Middle frontal gyrus (tissue), 1 donor: Measurements from ENCODE around the gene NUFIP1.
A peak's percentile ranks its signal among the peaks of the same experiment; 100 is the strongest.
"Not testable (repeated sequence)": the region's sequence is repeated elsewhere in the genome, so short reads cannot be mapped to it uniquely, and the experiment has no call there.

Experiments
- DNase-seq: peaks from one replicate; pipeline ENCODE4 v3.0.0-alpha.2; 2015; ENCODE audit warnings: low spot score; ENCODE audit errors: extremely low spot score

The NUFIP1 gene

GRCh38 chr13:44969551-44970484, 19.5 kb downstream of the NUFIP1 start:
- peak; percentile 22 for DNase-seq

GRCh38 chr13:44968434-44968815, 20.8 kb downstream of the NUFIP1 start:
- DNase-seq = no peak

DNA sequence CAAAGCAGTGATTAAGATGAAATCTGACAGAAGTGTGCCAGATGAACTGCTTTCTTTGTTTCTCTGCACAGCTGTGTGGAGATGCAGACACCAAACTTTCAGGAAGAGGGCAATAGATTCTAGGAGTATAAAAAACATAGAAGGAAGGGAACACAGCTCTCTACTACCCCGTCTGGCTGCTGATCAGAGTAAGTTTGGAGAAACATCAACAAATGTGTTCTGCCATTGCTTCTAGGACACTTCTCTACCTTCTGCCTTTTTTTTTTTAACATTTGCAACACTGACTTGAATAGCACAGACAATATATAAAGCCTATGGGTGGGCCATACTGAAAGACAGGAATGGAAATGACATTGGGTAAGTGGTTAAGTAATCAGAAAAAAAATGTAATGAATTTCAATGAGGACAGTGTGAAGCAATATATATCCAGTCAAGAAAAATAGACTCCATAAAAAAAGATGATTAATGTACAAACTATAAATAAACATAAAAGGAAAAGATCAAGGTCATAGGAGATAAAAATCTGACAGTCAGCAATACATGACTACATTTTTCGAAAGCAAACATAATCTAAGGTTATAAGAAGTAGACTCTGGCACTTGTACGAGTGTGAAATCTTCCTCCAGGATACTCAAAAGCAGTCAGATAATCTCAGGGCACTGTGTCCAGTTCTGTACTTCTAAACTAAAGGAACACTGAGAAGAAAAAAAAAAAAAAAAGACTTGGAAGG, 21.4 kb downstream of the NUFIP1 start:
- DNase-seq = no peak

DNA sequence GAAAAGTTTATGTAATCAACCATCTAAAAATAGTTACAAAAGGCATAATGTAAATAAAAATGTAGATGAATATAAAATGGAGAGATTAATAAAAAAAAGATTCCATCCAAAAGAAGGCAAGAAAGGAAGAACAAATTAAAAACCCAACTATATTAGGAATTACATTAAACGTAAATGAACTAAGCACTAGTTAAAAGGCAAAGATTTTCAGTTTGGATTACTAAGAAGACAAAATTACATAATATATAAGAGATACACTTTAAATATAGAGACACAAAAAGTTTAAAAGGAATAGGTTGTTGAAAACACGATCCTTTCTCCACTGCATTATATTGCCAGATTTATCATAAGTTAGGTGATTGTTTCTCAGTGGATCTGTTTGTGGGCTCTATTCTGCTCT, 27.3 kb downstream of the NUFIP1 start:
- no peak for DNase-seq

- no peak for DNase-seq
Observed at GRCh38 chr13:44955406-44955805, 33.9 kb downstream of the NUFIP1 start.

- DNase-seq = no peak
Observed at GRCh38 chr13:44954224-44954623, 35.0 kb downstream of the NUFIP1 start.

GRCh38 chr13:44952671-44953070, 36.6 kb downstream of the NUFIP1 start:
- no peak for DNase-seq

GRCh38 chr13:44951184-44951583, 38.1 kb downstream of the NUFIP1 start:
- no peak for DNase-seq

DNA sequence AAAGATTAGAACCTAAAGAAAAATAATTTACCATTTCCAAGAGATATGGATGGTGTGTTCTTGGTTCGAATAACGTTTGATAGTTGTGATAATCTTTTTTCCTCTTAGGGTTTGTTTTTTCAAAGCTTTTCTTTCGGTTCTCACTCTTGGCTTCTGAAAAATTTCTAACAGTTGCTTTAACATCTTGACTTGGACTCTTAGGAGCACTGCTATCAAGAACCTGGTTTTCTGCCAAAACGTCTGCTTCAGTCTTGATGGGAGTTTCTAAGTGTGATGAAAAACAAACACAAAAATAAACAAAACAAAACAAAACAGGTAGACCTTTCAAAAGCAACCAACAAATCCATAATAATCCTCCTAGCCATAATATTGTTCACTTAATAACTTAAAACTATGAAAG, 45.9 kb downstream of the NUFIP1 start:
- not testable (repeated sequence) for DNase-seq

DNA sequence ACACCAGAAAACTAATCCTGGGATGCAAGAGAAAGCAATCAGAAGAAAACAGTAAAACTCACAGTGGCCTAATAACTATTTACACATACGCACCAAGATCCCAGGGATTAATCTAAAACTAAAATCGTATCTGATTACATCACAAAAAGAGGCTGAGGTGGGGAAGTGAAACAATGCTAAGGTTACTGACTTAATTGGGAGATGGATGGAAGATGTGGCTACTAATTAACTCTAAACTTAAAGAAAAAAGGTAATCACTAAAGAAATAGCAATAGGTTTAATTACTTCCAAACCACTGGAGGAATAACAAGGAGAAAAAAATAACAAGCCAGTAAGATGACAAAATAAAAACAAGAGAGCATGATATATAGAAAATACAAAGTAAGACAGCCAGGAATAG, 50.4 kb downstream of the NUFIP1 start:
- DNase-seq = no peak

DNA sequence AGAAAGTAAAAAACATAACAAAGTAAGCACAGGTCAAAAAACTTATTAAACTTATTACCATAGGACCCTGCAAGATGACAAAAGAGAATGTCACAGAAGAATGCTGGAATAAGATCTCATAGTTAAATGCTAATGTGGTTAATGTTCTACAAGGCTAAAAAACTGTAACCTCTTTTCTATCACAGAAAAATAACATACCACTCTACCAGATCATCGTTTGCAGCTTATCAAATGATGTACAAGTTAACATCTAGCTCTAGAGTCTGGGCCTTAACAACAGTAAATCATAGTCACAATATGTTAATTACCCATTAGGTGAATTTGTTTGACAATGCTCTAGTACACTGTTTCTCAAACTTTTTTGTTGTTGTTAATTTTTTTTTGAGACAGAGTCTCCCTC, 53.0 kb downstream of the NUFIP1 start:
- DNase-seq = no peak

DNA sequence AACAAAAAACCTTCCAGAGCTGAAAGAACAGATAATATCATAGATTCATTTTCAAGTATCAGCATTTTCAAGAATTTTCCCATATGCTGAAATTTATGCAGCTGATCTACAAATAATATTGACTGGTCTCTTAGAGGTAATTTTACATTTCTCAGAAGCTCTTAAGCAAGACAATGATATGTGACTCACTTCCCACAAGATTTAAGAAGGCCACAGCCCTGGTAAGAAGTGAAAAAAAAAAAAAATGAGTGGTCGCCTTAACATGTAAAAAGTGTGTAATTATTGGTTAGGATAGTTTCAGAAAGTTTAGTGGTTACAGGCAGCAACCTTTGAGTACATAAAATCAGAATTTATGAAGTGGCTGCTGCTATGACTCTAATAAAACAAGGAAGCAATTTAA, 54.5 kb downstream of the NUFIP1 start:
- no peak for DNase-seq

DNA sequence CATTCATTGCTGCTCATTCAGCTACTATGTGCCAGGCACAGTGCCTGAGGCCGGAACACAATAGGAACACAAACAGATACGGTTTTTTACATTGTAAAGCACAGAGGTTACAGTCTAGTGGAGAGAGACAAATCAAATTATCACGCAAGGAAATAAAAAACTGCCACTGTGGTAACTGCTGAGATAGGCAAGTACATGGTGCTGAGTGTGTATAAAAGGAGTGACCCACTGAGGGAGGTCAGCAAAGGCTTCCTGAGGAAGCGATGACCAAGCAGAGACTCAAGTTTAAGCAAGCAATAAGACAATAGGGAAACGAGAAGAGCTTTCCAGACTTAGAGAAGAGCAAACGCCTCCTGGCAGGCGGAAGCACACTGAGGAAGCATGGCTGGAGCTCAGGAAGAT, 56.4 kb downstream of the NUFIP1 start:
- no peak for DNase-seq

- DNase-seq = no peak
Observed at GRCh38 chr13:44932171-44932849, 57.0 kb downstream of the NUFIP1 start.

- DNase-seq = no peak
Observed at GRCh38 chr13:44930963-44931623, 58.2 kb downstream of the NUFIP1 start.

GRCh38 chr13:44930280-44930679, 59.0 kb downstream of the NUFIP1 start:
- no peak for DNase-seq

DNA sequence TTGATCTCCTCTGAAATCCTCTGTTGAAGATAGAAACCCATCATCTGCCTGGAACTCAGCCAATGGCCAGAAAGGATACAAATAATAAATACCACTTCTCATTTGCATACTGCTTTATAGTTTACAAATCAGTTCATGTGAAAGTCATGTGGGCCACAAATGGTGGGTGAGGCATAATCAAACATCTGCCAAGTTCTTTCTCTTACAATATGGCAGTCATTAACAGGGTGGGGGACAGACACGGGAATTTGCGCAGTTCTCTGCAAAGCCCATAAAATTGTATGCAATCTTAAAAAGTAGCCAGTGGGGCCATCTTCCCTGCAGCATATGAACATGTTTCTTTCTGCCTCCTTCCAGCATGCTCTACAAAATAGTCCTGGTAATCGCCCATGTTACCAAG, 59.6 kb downstream of the NUFIP1 start:
- DNase-seq = no peak

DNA sequence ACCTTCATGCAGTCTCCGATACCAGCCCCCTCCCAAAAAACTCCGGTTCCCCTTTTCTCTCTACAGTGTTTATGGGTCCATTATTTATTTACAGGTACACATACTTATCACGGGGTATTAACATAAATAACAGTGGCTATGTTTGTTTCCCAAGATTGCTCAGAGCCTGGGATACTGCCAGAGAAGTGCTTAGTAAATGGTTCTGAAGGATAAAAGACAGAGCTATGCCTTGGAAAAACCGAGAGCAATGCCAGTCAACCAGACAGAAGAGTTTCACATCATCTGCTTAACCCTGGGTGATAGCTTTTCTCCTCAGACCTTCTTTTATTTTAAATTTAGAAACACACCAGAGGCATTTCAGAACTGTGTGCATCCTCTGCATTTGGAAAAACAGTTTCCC, 61.3 kb downstream of the NUFIP1 start:
- DNase-seq = no peak

DNA sequence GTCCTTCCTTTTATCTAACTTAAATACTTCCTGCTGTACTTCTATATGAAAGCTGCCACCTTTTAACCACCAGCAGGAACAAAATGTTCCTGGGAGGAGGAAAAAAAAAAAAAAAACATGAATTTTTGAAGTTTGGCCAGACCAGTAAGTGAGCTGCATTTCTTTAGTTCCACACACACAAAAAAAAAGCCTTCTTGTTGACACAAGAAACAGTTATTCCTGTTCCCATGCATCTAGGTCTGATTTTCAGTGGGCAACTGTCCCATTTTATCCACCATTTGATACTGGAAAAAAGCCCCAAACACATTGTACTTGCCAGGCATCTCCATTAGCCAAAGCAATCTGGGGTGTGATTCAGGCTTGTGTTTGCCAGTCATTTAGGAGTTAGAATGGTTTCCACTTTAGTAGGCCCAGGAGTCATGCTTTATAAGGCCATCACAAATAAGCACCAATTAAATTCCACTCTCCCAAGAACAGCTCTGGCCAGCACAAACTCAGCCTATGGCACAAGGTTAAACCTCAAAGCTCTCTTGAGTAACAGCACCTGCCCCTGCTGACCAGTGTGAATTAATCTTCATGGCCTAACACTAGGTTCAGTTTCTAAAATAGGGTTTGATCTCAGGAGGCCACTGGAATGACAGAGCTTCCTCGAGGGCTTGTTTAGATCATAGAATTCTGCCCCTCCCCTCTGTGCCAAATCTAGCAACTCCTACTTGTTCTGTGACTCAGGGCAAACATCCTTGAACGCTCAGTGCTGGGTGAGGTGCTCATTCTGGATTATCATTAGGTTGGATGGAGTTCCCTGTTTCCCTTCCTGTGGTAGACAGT, 67.1 kb downstream of the NUFIP1 start:
- no peak for DNase-seq

DNA sequence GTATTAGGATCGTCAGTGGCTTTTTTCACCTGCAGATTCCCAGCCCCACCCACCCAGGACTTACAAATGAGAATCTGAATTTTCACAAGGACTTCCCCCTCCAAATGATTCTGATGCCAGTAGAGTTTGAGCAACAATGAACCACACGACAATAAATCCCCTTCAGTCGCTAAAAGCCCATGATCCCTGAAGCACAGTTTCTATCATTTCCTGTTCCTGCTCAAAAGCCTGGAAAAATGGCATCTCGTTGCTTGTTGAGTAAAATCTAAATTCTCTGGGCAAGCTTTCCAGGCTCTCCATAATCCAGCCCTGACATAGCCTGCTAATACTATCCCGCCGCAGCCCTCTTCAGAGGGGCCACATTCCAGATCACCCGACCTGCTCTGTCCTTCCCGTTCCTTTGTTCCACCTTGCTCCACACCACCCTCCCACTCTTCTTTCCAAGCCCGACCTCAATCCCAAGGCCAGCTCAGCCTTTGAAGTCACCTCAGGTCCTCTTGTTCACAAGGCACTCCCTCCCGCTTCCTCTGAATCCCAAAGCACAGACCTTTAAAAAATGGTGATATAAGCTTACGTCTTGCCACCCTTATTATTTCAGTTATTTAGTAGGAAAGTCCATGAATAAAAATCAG, 67.9 kb downstream of the NUFIP1 start:
- no peak for DNase-seq
